Measurements from ENCODE around the gene MAML3. TPM values are rescaled to one million over a fixed set of nuclear protein-coding genes. Genes with fewer than 3 reads are reported as not detected.

Gene MAML3
- total RNA-seq, 1 donor = 4.4 TPM

DNA sequence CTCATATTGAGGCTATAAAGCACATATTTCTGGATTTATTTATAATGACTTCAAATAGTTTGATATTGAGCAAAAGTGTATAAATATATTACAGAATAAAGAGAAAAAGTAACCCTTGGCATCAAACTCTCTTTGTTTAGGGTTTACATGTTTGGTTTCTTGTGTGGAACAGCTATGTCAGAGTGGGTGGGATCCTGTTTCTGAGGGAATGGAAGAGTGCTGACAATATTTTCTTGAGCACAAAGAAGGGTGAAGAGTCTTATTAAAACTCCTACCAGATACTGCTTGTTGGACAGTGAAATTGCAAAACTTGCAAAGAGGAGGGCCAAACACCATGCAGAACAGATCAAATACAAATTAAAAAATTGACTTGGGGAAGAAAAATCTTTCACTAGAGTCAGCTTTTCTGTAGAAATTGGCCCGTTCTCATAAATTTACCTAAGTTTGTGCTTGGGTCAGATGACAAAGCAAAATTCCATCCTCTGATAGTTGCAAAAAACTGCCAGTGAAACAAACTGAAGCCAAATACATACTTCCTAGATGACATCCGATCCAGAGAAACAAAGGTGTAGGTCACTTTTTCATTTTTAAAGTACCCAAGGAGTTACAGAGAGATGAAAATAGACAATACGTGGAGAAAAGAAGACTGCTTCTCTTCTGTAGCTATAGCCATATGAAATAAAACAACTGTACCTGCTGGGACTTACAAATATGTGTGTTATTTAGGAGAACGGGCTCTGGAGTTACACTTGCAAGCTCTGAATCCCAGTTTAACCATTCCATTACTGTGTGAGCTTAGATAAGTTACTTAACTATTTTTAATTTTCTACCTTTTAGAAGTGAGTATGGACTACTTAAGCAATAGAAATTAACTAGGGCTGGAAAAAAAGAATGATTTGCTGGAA lies 133.3 kb downstream of the MAML3 start:
- peaks cover 5% of the 10 kb centered on the region for H3K4me1 ChIP-seq (ENCODE audit: insufficient read depth, low read length)
- no peak overlapping the region for H3K4me3 ChIP-seq (ENCODE audit: low read length)
- H3K27me3 ChIP-seq (ENCODE audit: insufficient read depth, low read length) = no peaks in the 10 kb centered on the region
- no peaks in the 10 kb centered on the region for H3K9me3 ChIP-seq (ENCODE audit: low read depth, low read length)

DNA sequence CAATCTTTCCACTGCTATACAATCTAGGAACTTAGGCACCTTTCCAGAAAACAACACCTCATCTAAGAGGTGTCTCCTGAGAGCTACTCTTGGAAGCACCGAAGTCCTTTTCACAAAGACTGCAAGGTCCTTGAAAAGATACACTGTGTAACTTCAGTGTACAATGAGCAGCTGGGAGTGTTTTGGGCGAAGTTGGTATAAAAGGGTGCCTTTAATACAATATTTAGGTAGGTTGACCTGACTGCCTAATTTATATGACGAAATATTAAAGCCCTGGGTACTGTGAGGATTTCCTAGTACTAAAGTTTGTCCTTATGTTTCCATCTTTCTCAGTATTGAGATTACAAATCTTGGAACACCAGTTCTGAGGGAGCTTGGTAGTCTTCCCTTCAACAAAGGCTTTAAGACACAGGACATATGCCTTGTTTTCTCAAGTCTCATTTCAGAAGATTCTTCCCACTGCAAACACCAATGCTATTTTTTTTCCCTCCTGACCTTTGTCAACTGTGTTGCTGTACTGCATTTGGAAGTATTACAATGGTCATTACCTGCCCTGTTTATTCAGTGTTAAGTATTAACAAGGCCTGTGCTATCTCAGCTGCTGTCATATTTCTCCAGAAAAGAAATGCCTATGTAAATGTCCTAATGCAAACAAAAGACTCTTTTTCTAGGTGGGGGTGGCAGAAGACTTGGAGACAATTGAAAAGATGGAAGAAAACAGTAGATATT lies 134.2 kb downstream of the MAML3 start:
- peaks cover 5% of the 10 kb centered on the region for H3K4me1 ChIP-seq (ENCODE audit: insufficient read depth, low read length)
- H3K4me3 ChIP-seq (ENCODE audit: low read length) = no peak overlapping the region
- no peaks in the 10 kb centered on the region for H3K9me3 ChIP-seq (ENCODE audit: low read depth, low read length)
- H3K27me3 ChIP-seq (ENCODE audit: insufficient read depth, low read length) = no peaks in the 10 kb centered on the region

- H3K27me3 ChIP-seq (ENCODE audit: insufficient read depth, low read length) = no peaks in the 10 kb centered on the region
- no peak overlapping the region for H3K4me3 ChIP-seq (ENCODE audit: low read length)
- H3K9me3 ChIP-seq (ENCODE audit: low read depth, low read length) = no peaks in the 10 kb centered on the region
- peaks cover 5% of the 10 kb centered on the region for H3K4me1 ChIP-seq (ENCODE audit: insufficient read depth, low read length)
Observed at GRCh38 chr4:140018931-140019618, 134.9 kb downstream of the MAML3 start.

DNA sequence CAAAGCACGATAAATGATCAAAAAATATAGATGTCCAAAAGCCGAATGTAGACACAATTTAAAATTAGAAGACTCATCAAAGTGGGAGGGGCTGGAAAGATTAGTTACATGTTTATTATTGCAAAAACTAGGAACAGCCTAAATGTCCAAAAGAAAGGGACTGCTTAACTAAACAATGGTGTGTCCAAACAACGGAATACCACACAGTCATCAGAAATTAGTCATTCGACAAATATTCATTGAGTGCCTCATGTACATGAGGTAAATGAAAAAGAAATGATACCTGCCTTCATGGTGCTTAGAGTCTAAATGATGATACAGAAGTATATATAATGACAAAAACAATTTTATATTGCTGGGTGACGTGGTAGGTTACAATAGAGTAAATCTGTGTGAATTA lies 139.7 kb downstream of the MAML3 start:
- peaks cover 12% of the 10 kb centered on the region for H3K4me1 ChIP-seq (ENCODE audit: insufficient read depth, low read length)
- no peak overlapping the region for H3K4me3 ChIP-seq (ENCODE audit: low read length)
- no peaks in the 10 kb centered on the region for H3K27me3 ChIP-seq (ENCODE audit: insufficient read depth, low read length)
- no peaks in the 10 kb centered on the region for H3K9me3 ChIP-seq (ENCODE audit: low read depth, low read length)

DNA sequence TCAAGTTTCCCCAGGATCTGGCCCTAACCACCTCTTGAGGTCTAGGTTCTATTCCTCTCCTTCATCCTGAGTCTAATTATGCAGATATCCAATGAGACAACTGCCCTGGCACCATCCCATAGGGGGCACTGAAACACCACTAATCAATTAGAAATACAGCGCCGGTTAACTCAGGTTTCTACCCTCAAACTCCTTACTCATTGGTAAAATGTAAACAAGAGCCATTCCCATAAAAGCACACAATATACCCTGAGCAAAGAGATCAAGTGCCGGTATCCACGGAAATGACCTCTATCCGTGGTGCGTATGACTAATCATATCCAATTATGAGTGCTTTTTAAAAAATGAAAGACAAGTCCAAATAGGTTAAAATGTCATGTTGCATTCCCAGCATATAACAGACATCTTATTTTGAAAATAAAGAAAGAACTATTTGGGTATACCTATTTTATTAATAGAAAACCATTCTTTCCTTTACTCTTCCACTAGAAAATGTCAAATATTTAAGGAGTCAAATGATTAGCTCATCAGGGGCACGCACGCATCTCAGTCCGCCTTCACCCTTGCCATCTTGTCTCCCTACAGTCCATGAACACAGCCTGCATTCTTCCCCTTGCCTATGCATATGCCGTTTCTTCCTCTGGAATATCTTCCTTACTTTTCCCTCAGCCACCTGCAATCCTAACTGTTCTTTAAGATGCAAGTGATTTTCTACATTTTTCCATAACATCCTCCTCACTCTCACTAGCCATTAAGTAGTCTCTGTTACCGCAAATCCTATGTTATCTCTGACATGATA lies 141.1 kb downstream of the MAML3 start:
- H3K4me1 ChIP-seq (ENCODE audit: insufficient read depth, low read length) = peaks cover 7% of the 10 kb centered on the region
- H3K27me3 ChIP-seq (ENCODE audit: insufficient read depth, low read length) = no peaks in the 10 kb centered on the region
- H3K4me3 ChIP-seq (ENCODE audit: low read length) = no peak overlapping the region
- no peaks in the 10 kb centered on the region for H3K9me3 ChIP-seq (ENCODE audit: low read depth, low read length)

GRCh38 chr4:140005699-140006098 lies 148.3 kb downstream of the MAML3 start:
- Histone ChIP-seq H3K4me1 (ENCODE audit: insufficient read depth, low read length) (no peaks in the 10 kb centered on the region), H3K27me3 (ENCODE audit: insufficient read depth, low read length) (no peaks in the 10 kb centered on the region), H3K9me3 (ENCODE audit: low read depth, low read length) (no peaks in the 10 kb centered on the region)

DNA sequence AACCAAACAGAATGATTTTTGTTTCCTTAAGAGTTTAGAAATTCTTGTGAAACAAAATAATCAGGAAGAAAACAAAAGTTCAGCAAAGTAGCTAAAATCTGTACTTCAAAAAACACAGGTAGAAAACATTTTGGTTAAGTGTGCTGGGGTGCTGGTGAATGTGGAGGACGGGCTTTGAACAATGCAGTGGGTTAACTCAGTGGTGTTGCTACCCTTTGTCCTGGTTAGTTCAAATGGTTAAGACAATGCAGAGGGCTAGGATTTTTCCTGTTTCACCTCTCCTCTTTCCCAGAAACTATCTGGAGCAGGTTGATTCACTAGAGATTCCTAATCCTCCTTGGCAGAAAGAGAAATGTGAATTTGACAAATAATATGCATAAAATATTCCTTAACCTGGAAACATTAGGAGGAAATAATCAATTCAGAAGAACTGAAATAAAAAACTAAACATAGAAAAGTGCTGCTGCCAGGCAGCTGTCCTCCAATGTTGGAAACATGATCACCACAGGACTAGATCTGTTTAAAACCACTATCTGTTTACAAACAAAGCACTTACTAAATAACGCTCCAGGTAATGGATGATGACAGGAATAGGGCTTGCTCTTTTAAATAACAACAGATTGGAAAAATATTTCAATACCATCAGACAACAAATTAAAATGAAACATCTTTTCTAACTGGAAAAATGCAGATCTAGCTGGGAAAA lies 148.9 kb downstream of the MAML3 start:
- Histone ChIP-seq H3K4me1 (ENCODE audit: insufficient read depth, low read length) (no peaks in the 10 kb centered on the region), H3K9me3 (ENCODE audit: low read depth, low read length) (no peaks in the 10 kb centered on the region), H3K4me3 (ENCODE audit: low read length) (no peak overlapping the region), H3K27me3 (ENCODE audit: insufficient read depth, low read length) (no peaks in the 10 kb centered on the region)

More at GRCh38 chr4:140005699-140006098, 148.3 kb downstream of the MAML3 start:
- H3K4me3 ChIP-seq (ENCODE audit: low read length) = no peak overlapping the region

- Histone ChIP-seq H3K4me3 (ENCODE audit: low read length) (no peak overlapping the region), H3K27me3 (ENCODE audit: insufficient read depth, low read length) (no peaks in the 10 kb centered on the region), H3K9me3 (ENCODE audit: low read depth, low read length) (no peaks in the 10 kb centered on the region), H3K4me1 (ENCODE audit: insufficient read depth, low read length) (no peaks in the 10 kb centered on the region)
Observed at GRCh38 chr4:140004549-140004895, 149.5 kb downstream of the MAML3 start.

GRCh38 chr4:140003876-140004548 lies 150.0 kb downstream of the MAML3 start:
- no peaks in the 10 kb centered on the region for H3K9me3 ChIP-seq (ENCODE audit: low read depth, low read length)
- no peak overlapping the region for H3K4me3 ChIP-seq (ENCODE audit: low read length)
- H3K4me1 ChIP-seq (ENCODE audit: insufficient read depth, low read length) = no peaks in the 10 kb centered on the region
- peaks cover under 1% of the 10 kb centered on the region for H3K27me3 ChIP-seq (ENCODE audit: insufficient read depth, low read length)

GRCh38 chr4:140000232-140000631 lies 153.8 kb downstream of the MAML3 start:
- Histone ChIP-seq H3K9me3 (ENCODE audit: low read depth, low read length) (no peaks in the 10 kb centered on the region), H3K4me3 (ENCODE audit: low read length) (no peak overlapping the region), H3K4me1 (ENCODE audit: insufficient read depth, low read length) (no peaks in the 10 kb centered on the region), H3K27me3 (ENCODE audit: insufficient read depth, low read length) (peaks cover 5% of the 10 kb centered on the region)

DNA sequence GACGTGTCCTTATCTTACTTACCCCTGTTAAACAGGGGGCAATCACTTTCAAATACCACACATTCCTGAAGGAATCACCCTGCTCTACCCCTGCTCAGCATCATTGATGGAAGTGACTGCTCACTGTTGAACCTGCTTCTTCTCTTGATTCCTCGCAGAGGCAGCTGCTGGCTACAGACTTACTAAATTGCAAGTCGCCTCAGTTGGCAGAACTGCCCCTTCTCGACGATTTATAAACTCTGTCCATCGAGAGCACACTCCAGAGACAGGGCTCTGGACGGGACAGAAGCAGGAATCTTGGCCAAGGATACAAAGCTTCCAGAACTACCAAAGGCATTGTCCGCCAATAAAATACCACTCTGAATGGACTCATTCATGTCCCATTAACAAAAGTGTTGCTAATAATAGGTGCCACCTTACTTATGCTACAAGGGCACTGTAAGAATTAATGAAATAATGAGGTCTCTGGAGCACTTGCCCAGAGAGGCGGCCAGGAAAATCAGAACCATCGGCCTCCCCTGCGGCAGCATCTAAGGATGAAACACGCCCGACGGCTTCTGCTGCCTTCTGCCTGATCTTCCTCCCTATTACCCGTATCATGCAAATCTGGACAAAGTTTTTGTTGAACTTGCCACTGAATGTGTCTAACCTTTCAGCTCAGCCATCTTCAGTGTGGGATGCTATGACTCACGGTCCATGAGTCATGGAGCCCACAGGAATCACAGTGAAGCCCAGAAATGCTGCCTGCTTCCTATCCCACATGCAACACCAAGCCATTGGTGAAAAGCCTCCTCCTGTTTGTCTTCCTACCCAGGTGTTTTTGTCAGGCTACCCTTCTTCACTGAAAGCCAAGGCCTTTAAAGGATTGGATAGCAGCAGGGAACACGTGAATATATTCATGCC lies 164.9 kb downstream of the MAML3 start:
- Histone ChIP-seq H3K9me3 (ENCODE audit: low read depth, low read length) (no peaks in the 10 kb centered on the region), H3K4me3 (ENCODE audit: low read length) (no peak overlapping the region), H3K4me1 (ENCODE audit: insufficient read depth, low read length) (peaks cover 5% of the 10 kb centered on the region), H3K27me3 (ENCODE audit: insufficient read depth, low read length) (no peaks in the 10 kb centered on the region)

- H3K9me3 ChIP-seq (ENCODE audit: low read depth, low read length) = no peaks in the 10 kb centered on the region
- no peak overlapping the region for H3K4me3 ChIP-seq (ENCODE audit: low read length)
- H3K27me3 ChIP-seq (ENCODE audit: insufficient read depth, low read length) = no peaks in the 10 kb centered on the region
- peaks cover 5% of the 10 kb centered on the region for H3K4me1 ChIP-seq (ENCODE audit: insufficient read depth, low read length)
Observed at GRCh38 chr4:139987502-139987850, 166.5 kb downstream of the MAML3 start.

Measured in mononuclear cell (primary cell).